HEK293 (cell line): ENCODE data around the gene PNKD.

Experiments used
- CTCF ChIA-PET: fragments of 350-600 bp; formaldehyde crosslinking; extraction: SDS; loops from one replicate; lab custom pipeline; 2021; ENCODE audit warnings: antibody characterized with exemption; lab: Yijun Ruan, JAX
- POLR2A ChIA-PET: fragments of 300-600 bp; formaldehyde crosslinking; extraction: SDS; loops from one replicate; lab custom pipeline; 2020; ENCODE audit warnings: antibody characterized with exemption, inconsistent platforms; lab: Yijun Ruan, JAX
- H3K27ac ChIP-seq: fragments of 200-500 bp; sonication (Bioruptor generic); 2 replicates; pipeline ENCODE4 v1.5.1; 2014; ENCODE audit warnings: low read depth, low read length, control low read depth, inconsistent platforms; ENCODE audit errors: extremely low read depth
- H3K36me3 ChIP-seq, 2 experiments: fragments of 200-500 bp in 1 of 2; sonication (Bioruptor generic) in 1 of 2; 1 replicate in 1 of 2; 2 replicates in 1 of 2; pipeline ENCODE4 v1.5.1; 2014 to 2017; ENCODE audit warnings: inconsistent platforms in 2 of 2, low read length in 2 of 2; ENCODE audit not compliant: control insufficient read depth in 2 of 2, insufficient read depth in 1 of 2
- H3K4me1 ChIP-seq: fragments of 200-500 bp; sonication (Bioruptor generic); 2 replicates; pipeline ENCODE4 v1.5.1; 2014; ENCODE audit warnings: mild to moderate bottlenecking, low read length, inconsistent platforms; ENCODE audit not compliant: control insufficient read depth, insufficient read depth
- H3K4me3 ChIP-seq: 2 replicates; pipeline ENCODE4 v1.5.1; 2011; ENCODE audit warnings: low read depth, mild to moderate bottlenecking, control low read depth, low read length, moderate library complexity
- H3K9me3 ChIP-seq: fragments of 200-500 bp; sonication (Bioruptor generic); 2 replicates; pipeline ENCODE4 v1.5.1; 2014; ENCODE audit warnings: low read depth, low read length, inconsistent platforms; ENCODE audit not compliant: control insufficient read depth, insufficient read depth
- GFI1B ChIP-seq: fragments of 450-650 bp; formaldehyde crosslinking; IDR thresholded peaks from 2 replicates; pipeline ENCODE4 v1.5.1; 2016; ENCODE audit warnings: missing biosample characterization, missing genetic modification characterization
- GLI4 ChIP-seq: fragments of 450-650 bp; formaldehyde crosslinking; IDR thresholded peaks from 2 replicates; pipeline ENCODE4 v1.5.1; 2016; ENCODE audit warnings: missing biosample characterization, missing genetic modification characterization
- HOXC10 ChIP-seq: sonication (generic); formaldehyde crosslinking; IDR thresholded peaks from 2 replicates; pipeline ENCODE4 v1.8.1; 2023; ENCODE audit warnings: mild to moderate bottlenecking, missing genetic modification reagents
- IKZF3 ChIP-seq: fragments of 450-650 bp; IDR thresholded peaks from 2 replicates; pipeline ENCODE4 v1.5.0; 2018; ENCODE audit warnings: missing biosample characterization, mild to moderate bottlenecking, missing genetic modification characterization, moderate library complexity
- KLF16 ChIP-seq: fragments of 450-650 bp; formaldehyde crosslinking; IDR thresholded peaks from 2 replicates; pipeline ENCODE4 v1.5.1; 2017; ENCODE audit warnings: missing biosample characterization, missing genetic modification characterization
- REPIN1 ChIP-seq: fragments of 450-650 bp; formaldehyde crosslinking; IDR thresholded peaks from 2 replicates; pipeline ENCODE4 v1.5.1; 2017; ENCODE audit warnings: missing biosample characterization, missing genetic modification characterization, low read depth
- SP3 ChIP-seq: fragments of 450-650 bp; formaldehyde crosslinking; IDR thresholded peaks from 2 replicates; pipeline ENCODE4 v1.5.1; 2016; ENCODE audit warnings: missing biosample characterization, missing genetic modification characterization
- YY1 ChIP-seq: fragments of 450-650 bp; formaldehyde crosslinking; IDR thresholded peaks from 2 replicates; pipeline ENCODE4 v1.5.1; 2018; ENCODE audit warnings: missing biosample characterization, missing genetic modification characterization
- ZBTB10 ChIP-seq: fragments of 450-650 bp; formaldehyde crosslinking; IDR thresholded peaks from 2 replicates; pipeline ENCODE4 v1.5.1; 2016; ENCODE audit warnings: missing biosample characterization, missing genetic modification characterization
- ZFP3 ChIP-seq: fragments of 450-650 bp; formaldehyde crosslinking; IDR thresholded peaks from 2 replicates; pipeline ENCODE4 v1.5.1; 2016; ENCODE audit warnings: low read depth, missing biosample characterization, missing genetic modification characterization
- ZFP41 ChIP-seq: fragments of 450-650 bp; formaldehyde crosslinking; IDR thresholded peaks from 2 replicates; pipeline ENCODE4 v1.5.1; 2016; ENCODE audit warnings: missing biosample characterization, missing genetic modification characterization, borderline replicate concordance
- ZIC2 ChIP-seq: fragments of 450-650 bp; formaldehyde crosslinking; IDR thresholded peaks from 2 replicates; pipeline ENCODE4 v1.5.1; 2016; ENCODE audit warnings: missing biosample characterization, missing genetic modification characterization
- ZNF10 ChIP-seq: fragments of 450-650 bp; formaldehyde crosslinking; IDR thresholded peaks from 2 replicates; pipeline ENCODE4 v1.5.1; 2017; ENCODE audit warnings: missing biosample characterization, missing genetic modification characterization
- ZNF146 ChIP-seq: fragments of 450-650 bp; formaldehyde crosslinking; IDR thresholded peaks from 2 replicates; pipeline ENCODE4 v1.5.1; 2016; ENCODE audit warnings: missing biosample characterization, missing genetic modification characterization
- ZNF18 ChIP-seq: fragments of 450-650 bp; formaldehyde crosslinking; IDR thresholded peaks from 2 replicates; pipeline ENCODE4 v1.5.1; 2016; ENCODE audit warnings: missing biosample characterization, missing genetic modification characterization
- ZNF19 ChIP-seq: fragments of 450-650 bp; formaldehyde crosslinking; IDR thresholded peaks from 2 replicates; pipeline ENCODE4; 2016; ENCODE audit warnings: missing biosample characterization, missing genetic modification characterization, low read depth
- ZNF266 ChIP-seq: fragments of 450-650 bp; formaldehyde crosslinking; IDR thresholded peaks from 2 replicates; pipeline ENCODE4 v1.5.1; 2016; ENCODE audit warnings: missing biosample characterization, missing genetic modification characterization, low read depth
- ZNF324 ChIP-seq: fragments of 450-650 bp; formaldehyde crosslinking; IDR thresholded peaks from 2 replicates; pipeline ENCODE4 v1.5.1; 2016; ENCODE audit warnings: missing biosample characterization, missing genetic modification characterization
- ZNF354C ChIP-seq: fragments of 450-650 bp; formaldehyde crosslinking; IDR thresholded peaks from 2 replicates; pipeline ENCODE4 v1.5.1; 2016; ENCODE audit warnings: missing biosample characterization, missing genetic modification characterization, low read depth, borderline replicate concordance
- ZNF37A ChIP-seq: fragments of 450-650 bp; IDR thresholded peaks from 2 replicates; pipeline ENCODE4 v1.5.1; 2018; ENCODE audit warnings: missing biosample characterization, missing genetic modification characterization
- ZNF423 ChIP-seq: fragments of 450-650 bp; formaldehyde crosslinking; IDR thresholded peaks from 2 replicates; pipeline ENCODE4 v1.5.1; 2016; ENCODE audit warnings: missing biosample characterization, missing genetic modification characterization
- ZNF510 ChIP-seq: fragments of 450-650 bp; formaldehyde crosslinking; IDR thresholded peaks from 2 replicates; pipeline ENCODE4 v1.5.1; 2018; ENCODE audit warnings: mild to moderate bottlenecking, missing genetic modification characterization, missing biosample characterization; ENCODE audit not compliant: insufficient replicate concordance
- ZNF513 ChIP-seq: fragments of 450-650 bp; IDR thresholded peaks from 2 replicates; pipeline ENCODE4 v1.5.1; 2018; ENCODE audit warnings: missing biosample characterization, missing genetic modification characterization
- ZNF514 ChIP-seq: fragments of 450-650 bp; formaldehyde crosslinking; IDR thresholded peaks from 2 replicates; pipeline ENCODE4 v1.5.1; 2016; ENCODE audit warnings: missing biosample characterization, missing genetic modification characterization
- ZNF549 ChIP-seq: fragments of 450-650 bp; IDR thresholded peaks from 2 replicates; pipeline ENCODE4 v1.5.1; 2018; ENCODE audit warnings: missing biosample characterization, missing genetic modification characterization, mild to moderate bottlenecking, inconsistent platforms, moderate library complexity
- ZNF555 ChIP-seq: fragments of 450-650 bp; formaldehyde crosslinking; conservative IDR thresholded peaks from 2 replicates; pipeline ENCODE4 v1.5.1; 2017; ENCODE audit warnings: missing biosample characterization, mild to moderate bottlenecking, missing genetic modification characterization, inconsistent platforms
- ZNF626 ChIP-seq: fragments of 450-650 bp; sonication (Bioruptor Pico); formaldehyde crosslinking; IDR thresholded peaks from 2 replicates; pipeline ENCODE4 v1.5.1; 2018; ENCODE audit warnings: missing biosample characterization, missing genetic modification characterization, inconsistent platforms
- ZNF639 ChIP-seq: fragments of 450-650 bp; formaldehyde crosslinking; IDR thresholded peaks from 2 replicates; pipeline ENCODE4 v1.5.1; 2016; ENCODE audit warnings: missing biosample characterization, missing genetic modification characterization
- ZNF658 ChIP-seq: fragments of 450-650 bp; formaldehyde crosslinking; IDR thresholded peaks from 2 replicates; pipeline ENCODE4; 2016; ENCODE audit warnings: missing biosample characterization, missing genetic modification characterization
- ZNF660 ChIP-seq: fragments of 450-650 bp; IDR thresholded peaks from 2 replicates; pipeline ENCODE4 v1.5.1; 2018; ENCODE audit warnings: missing biosample characterization, mild to moderate bottlenecking, missing genetic modification characterization
- ZNF76 ChIP-seq: fragments of 450-650 bp; formaldehyde crosslinking; IDR thresholded peaks from 2 replicates; pipeline ENCODE4; 2016; ENCODE audit warnings: low read depth, missing biosample characterization, missing genetic modification characterization, borderline replicate concordance
- ZNF791 ChIP-seq: fragments of 450-650 bp; formaldehyde crosslinking; IDR thresholded peaks from 2 replicates; pipeline ENCODE4 v1.5.1; 2016; ENCODE audit warnings: missing biosample characterization, missing genetic modification characterization

PNKD gene

GRCh38 chr2:218269900-218270720 lies at the start of gene PNKD, which contains the start of gene AAMP:
PNKD (plus strand) TSS chr2:218270519; CDS start chr2:218270536, 17 bp downstream.
AAMP (minus strand) TSS chr2:218270137; CDS start chr2:218270086, 51 bp downstream.
- peak within 1 kb of the TSS; percentile 76 for H3K4me3 ChIP-seq
- H3K4me1 ChIP-seq: peaks cover 3% of the 10 kb centered on the region; the same call in 1 of the 2 replicates
- H3K9me3 ChIP-seq: no peaks in the 10 kb centered on the region
- H3K36me3 ChIP-seq: peaks cover 12 to 55% of the 10 kb centered on the region in 2 experiments; a peak in 2 of 3 replicates
- peak within 1 kb of the TSS; percentile 72 for H3K27ac ChIP-seq
- ChIA-PET CTCF (interaction anchor here (0.6 to 7.3 kb wide), 15 partner anchors 9 to 621 kb away, joined by 3 to 89 read pairs (median 3); partner anchors contain the start of gene TMBIM1), POLR2A (interaction anchor here (0.6 to 2.6 kb wide), 20 partner anchors 9 to 440 kb away, joined by 3 to 24 read pairs (median 4); partner anchors contain the start of genes ARPC2, BCS1L, CTDSP1 and GPBAR1)
- no peak for TF ChIP-seq ZNF423
- no peak for TF ChIP-seq ZNF37A
- no peak for TF ChIP-seq ZNF791
- TF ChIP-seq YY1 (tag by site-specific recombination): peak; percentile 87
- TF ChIP-seq ZNF19 (tag by site-specific recombination): no peak
- TF ChIP-seq ZFP41: no peak
- peak; percentile 82; the same call in 1 of the 2 replicates for TF ChIP-seq GLI4 (tag by site-specific recombination)
- TF ChIP-seq ZNF658 (tag by site-specific recombination): no peak
- TF ChIP-seq ZNF324 (tag by site-specific recombination): 0 out of 2 replicates have a peak, but pooled peaks have one; percentile 24
- peak; percentile 90 for TF ChIP-seq KLF16
- TF ChIP-seq REPIN1: no peak
- no peak for TF ChIP-seq ZNF10 (tag by site-specific recombination)
- no peak for TF ChIP-seq ZNF513 (tag by site-specific recombination)
- no peak for TF ChIP-seq ZNF514 (tag by site-specific recombination)
- TF ChIP-seq HOXC10 (CRISPR knock-in tag): no peak
- TF ChIP-seq GFI1B (tag by site-specific recombination): no peak
- TF ChIP-seq ZBTB10: peak; percentile 60; the same call in 1 of the 2 replicates
- TF ChIP-seq ZNF76 (tag by site-specific recombination): peak; percentile 98
- no peak for TF ChIP-seq ZNF146
- TF ChIP-seq ZNF354C (tag by site-specific recombination): no peak
- 0 out of 2 replicates have a peak, but pooled peaks have one; percentile 39 for TF ChIP-seq ZNF18 (tag by site-specific recombination)
- TF ChIP-seq ZNF555 (tag by site-specific recombination): no peak
- no peak for TF ChIP-seq ZNF639 (tag by site-specific recombination)
- TF ChIP-seq SP3 (tag by site-specific recombination): peak; percentile 98
- TF ChIP-seq ZNF626 (tag by site-specific recombination): no peak
- TF ChIP-seq ZNF549: no peak
- no peak for TF ChIP-seq IKZF3 (tag by site-specific recombination)
- TF ChIP-seq ZNF660 (tag by site-specific recombination): no peak
- TF ChIP-seq ZFP3 (tag by site-specific recombination): no peak
- TF ChIP-seq ZIC2 (tag by site-specific recombination): no peak
- no peak for TF ChIP-seq ZNF510 (tag by site-specific recombination)
- TF ChIP-seq ZNF266 (tag by site-specific recombination): no peak
